Measurements from ENCODE around the gene STUM. TPM values are rescaled to one million over a fixed set of nuclear protein-coding genes. Genes with fewer than 3 reads are reported as not detected.

The STUM gene
- polyA plus RNA-seq, 2 of the 4 experiments (the other 2 are of a cell fraction), result not detected

DNA sequence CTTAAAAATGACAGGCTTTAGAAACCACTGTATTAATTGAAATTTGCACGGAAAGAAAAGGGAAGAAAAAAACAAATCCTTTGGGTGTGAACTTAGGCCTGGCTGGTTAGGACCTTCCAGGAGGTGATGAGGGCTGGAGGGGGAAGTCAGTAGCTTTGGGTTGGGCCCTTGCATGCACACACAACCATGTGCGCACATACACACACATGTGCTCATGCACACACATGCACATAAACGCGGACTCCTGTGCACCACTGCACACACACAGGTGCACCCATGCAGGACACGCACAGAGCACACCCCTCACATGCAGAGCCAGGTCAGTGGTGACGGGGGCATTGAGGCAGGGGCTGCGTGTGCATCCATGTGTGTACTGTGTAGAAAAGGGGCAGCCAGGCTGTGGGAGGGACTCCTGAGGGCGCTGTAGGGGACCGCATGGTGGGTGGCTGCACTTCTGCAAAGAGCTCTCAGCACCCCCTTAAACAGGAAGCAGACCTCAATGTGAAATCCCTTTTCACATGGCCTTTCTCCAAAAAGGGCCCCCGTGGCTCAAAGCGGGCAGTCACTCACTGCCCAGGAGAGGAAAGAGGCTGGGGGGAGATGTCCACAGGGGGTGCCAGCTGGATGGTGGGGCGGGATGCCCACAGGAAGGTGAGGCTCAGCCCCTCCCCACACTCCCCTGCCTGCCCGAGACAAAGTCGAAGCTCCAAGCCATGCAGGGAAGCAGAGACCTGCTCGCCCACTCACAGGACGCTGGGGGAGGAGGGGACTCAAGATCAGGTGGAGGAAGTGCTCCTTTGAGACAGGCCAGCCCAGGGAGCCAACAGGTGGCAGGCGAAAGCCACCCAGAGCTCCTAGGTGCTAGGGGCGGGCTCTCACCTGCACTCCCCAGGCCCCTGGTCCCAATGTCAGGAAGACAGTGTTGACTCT, 95.3 kb downstream of the STUM start (continued):
- TF ChIP-seq JUNB (IDR thresholded peaks at IDR 0.05) (no peak), EHMT2 (IDR thresholded peaks at IDR 0.05; ENCODE audit: low read depth) (no peak)

DNA sequence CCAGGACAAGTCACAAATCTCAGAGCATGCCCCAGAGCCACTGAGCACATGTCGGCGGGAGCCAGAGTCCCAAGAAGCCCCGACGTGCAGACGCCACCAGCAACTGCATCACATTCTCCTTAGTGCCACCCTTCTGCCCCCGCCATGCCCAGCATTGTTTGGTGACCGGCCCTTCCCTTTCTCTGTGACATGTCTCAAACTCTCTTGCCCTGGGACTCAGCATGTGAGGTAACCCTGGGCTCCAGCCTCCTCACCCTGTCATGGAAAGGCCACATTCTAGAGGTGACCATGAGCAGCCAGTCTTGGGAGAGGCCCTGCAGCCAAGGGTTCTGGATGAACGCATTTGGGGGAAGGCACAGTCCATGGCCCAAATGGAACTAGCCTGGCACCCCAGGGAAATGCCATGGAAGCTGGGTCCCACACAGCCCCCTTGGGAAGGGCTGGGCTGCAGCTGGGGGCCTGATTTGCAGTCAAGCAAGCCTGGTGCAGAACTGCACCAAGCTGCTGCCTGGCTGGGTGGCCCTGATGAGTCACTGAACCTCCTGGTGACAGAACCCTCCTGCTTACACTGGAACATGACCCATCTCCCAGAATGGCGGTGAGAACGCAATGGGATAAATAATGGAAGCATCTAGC, 96.1 kb downstream of the STUM start:
- H3K4me1 ChIP-seq, result no peaks in the 10 kb centered on the region
- TF ChIP-seq NPAS2 (CRISPR knock-in tag; IDR thresholded peaks at IDR 0.05; ENCODE audit: borderline replicate concordance), result no peak
- TF ChIP-seq CHD4 (IDR thresholded peaks at IDR 0.05; ENCODE audit: borderline replicate concordance), result no peak
- TF ChIP-seq CBX8 (IDR thresholded peaks at IDR 0.05), result no peak
- no peak for TF ChIP-seq HOXA7 (CRISPR knock-in tag; IDR thresholded peaks at IDR 0.05)
- no peak for TF ChIP-seq POLR2AphosphoS2 (conservative IDR thresholded peaks at IDR 0.05; ENCODE audit: low read length)
- no peak for TF ChIP-seq RCOR1 (IDR thresholded peaks at IDR 0.05; ENCODE audit: low read depth, low read length)
- TF ChIP-seq HOXB13 (CRISPR knock-in tag; IDR thresholded peaks at IDR 0.05; ENCODE audit: low read depth), result no peak
- TF ChIP-seq CHD2 (IDR thresholded peaks at IDR 0.05; ENCODE audit: low read length, partially characterized antibody), result no peak
- TF ChIP-seq, protein P1, sequence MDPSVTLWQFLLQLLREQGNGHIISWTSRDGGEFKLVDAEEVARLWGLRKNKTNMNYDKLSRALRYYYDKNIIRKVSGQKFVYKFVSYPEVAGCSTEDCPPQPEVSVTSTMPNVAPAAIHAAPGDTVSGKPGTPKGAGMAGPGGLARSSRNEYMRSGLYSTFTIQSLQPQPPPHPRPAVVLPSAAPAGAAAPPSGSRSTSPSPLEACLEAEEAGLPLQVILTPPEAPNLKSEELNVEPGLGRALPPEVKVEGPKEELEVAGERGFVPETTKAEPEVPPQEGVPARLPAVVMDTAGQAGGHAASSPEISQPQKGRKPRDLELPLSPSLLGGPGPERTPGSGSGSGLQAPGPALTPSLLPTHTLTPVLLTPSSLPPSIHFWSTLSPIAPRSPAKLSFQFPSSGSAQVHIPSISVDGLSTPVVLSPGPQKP (IDR thresholded peaks at IDR 0.05; ENCODE audit: low read depth, low read length), result no peak
- no peak for TF ChIP-seq BHLHE40 (IDR thresholded peaks at IDR 0.05; ENCODE audit: low read depth, low read length)
- no peak for TF ChIP-seq RAD21 (conservative IDR thresholded peaks at IDR 0.05 in 1 of 2, IDR thresholded peaks at IDR 0.05 in 1 of 2)
- no peak for TF ChIP-seq PHF8 (IDR thresholded peaks at IDR 0.05; ENCODE audit: borderline replicate concordance, low read depth)
- no peak for TF ChIP-seq RNF2 (IDR thresholded peaks at IDR 0.05; ENCODE audit: borderline replicate concordance, low read depth)
- no peak for TF ChIP-seq JUNB (IDR thresholded peaks at IDR 0.05)
- TF ChIP-seq TP53 (CRISPR knock-in tag; IDR thresholded peaks at IDR 0.05), result no peak
- TF ChIP-seq, protein P2, sequence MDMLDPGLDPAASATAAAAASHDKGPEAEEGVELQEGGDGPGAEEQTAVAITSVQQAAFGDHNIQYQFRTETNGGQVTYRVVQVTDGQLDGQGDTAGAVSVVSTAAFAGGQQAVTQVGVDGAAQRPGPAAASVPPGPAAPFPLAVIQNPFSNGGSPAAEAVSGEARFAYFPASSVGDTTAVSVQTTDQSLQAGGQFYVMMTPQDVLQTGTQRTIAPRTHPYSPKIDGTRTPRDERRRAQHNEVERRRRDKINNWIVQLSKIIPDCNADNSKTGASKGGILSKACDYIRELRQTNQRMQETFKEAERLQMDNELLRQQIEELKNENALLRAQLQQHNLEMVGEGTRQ (IDR thresholded peaks at IDR 0.05), result no peak
- H3K9me3 ChIP-seq, result no peaks in the 10 kb centered on the region
- CTCF ChIA-PET, result interaction anchor here (1.6 to 4.6 kb wide), 2 partner anchors 11 to 16 kb away, joined by 4 to 18 read pairs; no protein-coding TSS in a partner anchor
- no peak overlapping the region for H3K27ac ChIP-seq
- WGBS (ENCODE audit: missing lambda C conversion rate), result 97% methylated on average over 9 of the region's 10 CpGs
- ATAC-seq (no peak), DNase-seq (ENCODE audit: low read depth in 1 of 2, low spot score in 1 of 2) (no peak), FAIRE-seq (no peak)
- no peak overlapping the region for H3K4me3 ChIP-seq
- H3K4me2 ChIP-seq, result no peak overlapping the region
- POLR2A ChIA-PET, result no interaction called here

DNA sequence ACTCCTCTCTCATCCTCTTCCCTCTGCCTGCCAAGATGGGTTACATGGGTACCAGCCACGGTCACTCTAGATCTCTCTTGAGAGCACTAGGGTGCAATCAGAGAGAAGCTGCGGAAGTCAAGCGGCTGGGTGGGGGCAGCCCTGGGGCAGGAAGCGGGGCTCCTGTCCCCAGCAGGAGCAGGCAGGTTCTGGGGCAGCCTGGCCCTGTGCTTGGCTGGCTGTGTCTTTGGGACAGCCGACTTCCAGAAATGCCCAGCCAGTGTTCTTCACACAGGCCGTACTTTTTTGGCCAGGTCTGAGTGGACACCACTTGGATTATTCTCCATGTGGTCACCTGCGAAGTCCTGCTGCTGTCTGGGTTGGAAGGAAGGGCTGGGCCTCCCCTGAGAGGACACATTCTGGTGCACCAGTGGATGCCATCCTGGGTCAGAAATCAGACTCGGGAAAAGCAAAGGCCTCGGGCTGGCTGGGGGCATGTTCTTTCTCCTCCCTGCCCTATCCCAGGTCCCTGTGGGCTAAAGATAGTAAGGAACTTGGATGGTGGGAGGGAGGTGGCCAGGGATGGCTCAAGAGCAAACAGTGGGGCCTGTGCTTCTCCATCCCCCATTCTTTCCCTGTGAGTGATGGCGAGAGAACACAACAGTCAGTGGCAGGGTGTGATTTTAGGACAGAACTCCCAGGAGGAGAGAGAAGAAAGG, 96.9 kb downstream of the STUM start:
- no peaks in the 10 kb centered on the region for H3K4me1 ChIP-seq
- H3K4me3 ChIP-seq, result no peak overlapping the region
- no peaks in the 10 kb centered on the region for H3K9me3 ChIP-seq
- CTCF ChIA-PET, result interaction anchor here (4.6 kb wide), 1 partner anchor 12 kb away, joined by 18 read pairs; no protein-coding TSS in a partner anchor
- no peak for ATAC-seq
- H3K4me2 ChIP-seq, result no peak overlapping the region
- WGBS (ENCODE audit: missing lambda C conversion rate), result 78% methylated on average over 9 of the region's 10 CpGs
- no peak for FAIRE-seq
- DNase-seq (ENCODE audit: low read depth in 1 of 2, low spot score in 1 of 2), result no peak
- POLR2A ChIA-PET, result no interaction called here
- no peak overlapping the region for H3K27ac ChIP-seq
- no peak for TF ChIP-seq BHLHE40 (IDR thresholded peaks at IDR 0.05; ENCODE audit: low read depth, low read length)
- TF ChIP-seq, protein P3, sequence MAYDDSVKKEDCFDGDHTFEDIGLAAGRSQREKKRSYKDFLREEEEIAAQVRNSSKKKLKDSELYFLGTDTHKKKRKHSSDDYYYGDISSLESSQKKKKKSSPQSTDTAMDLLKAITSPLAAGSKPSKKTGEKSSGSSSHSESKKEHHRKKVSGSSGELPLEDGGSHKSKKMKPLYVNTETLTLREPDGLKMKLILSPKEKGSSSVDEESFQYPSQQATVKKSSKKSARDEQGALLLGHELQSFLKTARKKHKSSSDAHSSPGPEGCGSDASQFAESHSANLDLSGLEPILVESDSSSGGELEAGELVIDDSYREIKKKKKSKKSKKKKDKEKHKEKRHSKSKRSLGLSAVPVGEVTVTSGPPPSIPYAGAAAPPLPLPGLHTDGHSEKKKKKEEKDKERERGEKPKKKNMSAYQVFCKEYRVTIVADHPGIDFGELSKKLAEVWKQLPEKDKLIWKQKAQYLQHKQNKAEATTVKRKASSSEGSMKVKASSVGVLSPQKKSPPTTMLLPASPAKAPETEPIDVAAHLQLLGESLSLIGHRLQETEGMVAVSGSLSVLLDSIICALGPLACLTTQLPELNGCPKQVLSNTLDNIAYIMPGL (CRISPR knock-in tag; IDR thresholded peaks at IDR 0.05; ENCODE audit: borderline replicate concordance), result no peak
- TF ChIP-seq FOXS1 (CRISPR knock-in tag; IDR thresholded peaks at IDR 0.05), result no peak
- TF ChIP-seq NFE2L2 (conservative IDR thresholded peaks at IDR 0.05; ENCODE audit: low read length), result no peak
- TF ChIP-seq TP53 (CRISPR knock-in tag; IDR thresholded peaks at IDR 0.05), result no peak
- TF ChIP-seq SMC3 (IDR thresholded peaks at IDR 0.05), result no peak
- no peak for TF ChIP-seq RCOR1 (IDR thresholded peaks at IDR 0.05; ENCODE audit: low read depth, low read length)
- TF ChIP-seq NR3C1 (IDR thresholded peaks at IDR 0.05), result no peak
- TF ChIP-seq HOXA7 (CRISPR knock-in tag; IDR thresholded peaks at IDR 0.05), result no peak
- TF ChIP-seq EP300 (IDR thresholded peaks at IDR 0.05), result no peak
- no peak for TF ChIP-seq RARB (CRISPR knock-in tag; IDR thresholded peaks at IDR 0.05)
- no peak for TF ChIP-seq EHF (CRISPR knock-in tag; IDR thresholded peaks at IDR 0.05)
- TF ChIP-seq, protein P2 (IDR thresholded peaks at IDR 0.05), result no peak
- TF ChIP-seq, protein P4, sequence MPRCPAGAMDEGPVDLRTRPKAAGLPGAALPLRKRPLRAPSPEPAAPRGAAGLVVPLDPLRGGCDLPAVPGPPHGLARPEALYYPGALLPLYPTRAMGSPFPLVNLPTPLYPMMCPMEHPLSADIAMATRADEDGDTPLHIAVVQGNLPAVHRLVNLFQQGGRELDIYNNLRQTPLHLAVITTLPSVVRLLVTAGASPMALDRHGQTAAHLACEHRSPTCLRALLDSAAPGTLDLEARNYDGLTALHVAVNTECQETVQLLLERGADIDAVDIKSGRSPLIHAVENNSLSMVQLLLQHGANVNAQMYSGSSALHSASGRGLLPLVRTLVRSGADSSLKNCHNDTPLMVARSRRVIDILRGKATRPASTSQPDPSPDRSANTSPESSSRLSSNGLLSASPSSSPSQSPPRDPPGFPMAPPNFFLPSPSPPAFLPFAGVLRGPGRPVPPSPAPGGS (IDR thresholded peaks at IDR 0.05), result no peak
- no peak for TF ChIP-seq EHMT2 (IDR thresholded peaks at IDR 0.05; ENCODE audit: low read depth)

Measured in A549 (cell line).